Cerebellar nuclear complex (tissue), 1 donor: ENCODE measurements around the gene ANAPC16.
"Not testable (repeated sequence)": the region's sequence is repeated elsewhere in the genome, so short reads cannot be mapped to it uniquely, and the experiment has no call there.

Source experiments
- DNase-seq, 2 experiments: peaks; one replicate each; lab custom pipeline; 2025; lab: John Stamatoyannopoulos, UW

ANAPC16 gene

GRCh38 chr10:72278668-72279393, 63.0 kb downstream of the ANAPC16 start:
- DNase-seq: no peak

- not testable (repeated sequence) for DNase-seq
Measured at GRCh38 chr10:72279587-72279986, 63.8 kb downstream of the ANAPC16 start.

- DNase-seq: no peak
Measured at GRCh38 chr10:72283131-72283530, 67.3 kb downstream of the ANAPC16 start.
